GM21515 (cell line): Measurements from ENCODE around the gene IL34.

Source experiments
- ATAC-seq: cut with Tn5 transposase; IDR thresholded peaks from one replicate; pipeline ENCODE4 v1.9.1; 2021; ENCODE audit not compliant: unreplicated experiment

The IL34 gene

DNA sequence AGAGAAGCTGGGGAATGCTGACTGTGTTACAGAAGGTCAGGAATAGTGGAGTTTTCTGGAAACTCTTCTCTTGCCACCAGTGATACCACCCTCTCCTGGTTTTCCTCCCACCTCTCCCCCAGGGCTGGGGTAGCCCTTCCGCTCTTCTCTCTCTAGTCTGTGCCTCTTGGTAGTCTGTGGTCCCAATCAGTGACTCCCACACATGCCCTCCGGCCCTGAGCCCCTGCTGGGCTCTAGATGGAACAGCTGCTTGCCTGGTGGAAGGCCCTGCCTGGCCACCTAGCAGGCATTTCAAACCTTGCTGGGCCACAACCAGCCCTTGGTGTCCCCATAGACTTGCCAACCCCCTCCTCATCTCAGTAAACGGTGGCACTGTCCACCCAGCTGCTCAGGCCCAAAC lies 54.7 kb downstream of the IL34 start:
- no peak for ATAC-seq

DNA sequence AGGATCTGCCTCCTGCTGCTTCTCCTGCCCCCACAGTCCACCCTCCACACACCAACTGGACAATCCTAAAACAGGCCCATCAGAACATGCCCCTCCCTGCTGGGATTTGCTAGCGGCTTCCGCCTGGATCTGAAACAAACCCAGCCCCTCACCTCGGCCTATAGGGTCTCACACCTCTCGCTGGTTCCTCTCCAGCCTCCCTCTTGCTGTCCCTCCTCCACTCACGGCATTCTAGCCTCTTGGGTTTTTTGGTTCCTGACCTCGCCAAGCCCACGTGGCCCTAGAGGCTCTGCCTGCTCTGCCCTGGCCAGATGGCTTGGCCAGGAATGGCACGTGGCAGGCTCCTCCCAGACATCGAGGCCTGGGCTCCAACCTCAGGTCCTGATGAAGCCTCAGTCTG lies 55.2 kb downstream of the IL34 start:
- ATAC-seq = no peak

DNA sequence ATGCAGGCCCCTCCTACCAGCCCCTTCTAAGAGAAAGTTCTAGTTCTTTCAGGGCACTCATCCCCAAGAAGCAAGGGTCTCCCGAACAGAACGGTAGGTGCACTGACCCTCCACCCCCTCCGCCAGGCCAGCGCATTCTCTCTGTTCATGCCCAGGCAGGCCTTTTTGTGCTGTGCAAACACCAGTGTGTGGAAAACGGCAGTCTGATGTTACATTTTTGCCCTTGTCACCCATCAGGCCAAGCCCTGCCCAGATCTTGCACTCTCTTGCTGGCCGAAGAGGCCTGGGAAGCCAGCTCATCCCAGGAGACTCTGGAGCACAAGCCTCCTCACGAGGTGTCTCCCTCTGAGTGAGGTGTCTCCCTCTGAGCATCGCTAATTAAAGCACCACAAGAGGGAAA lies 55.6 kb downstream of the IL34 start:
- no peak for ATAC-seq

DNA sequence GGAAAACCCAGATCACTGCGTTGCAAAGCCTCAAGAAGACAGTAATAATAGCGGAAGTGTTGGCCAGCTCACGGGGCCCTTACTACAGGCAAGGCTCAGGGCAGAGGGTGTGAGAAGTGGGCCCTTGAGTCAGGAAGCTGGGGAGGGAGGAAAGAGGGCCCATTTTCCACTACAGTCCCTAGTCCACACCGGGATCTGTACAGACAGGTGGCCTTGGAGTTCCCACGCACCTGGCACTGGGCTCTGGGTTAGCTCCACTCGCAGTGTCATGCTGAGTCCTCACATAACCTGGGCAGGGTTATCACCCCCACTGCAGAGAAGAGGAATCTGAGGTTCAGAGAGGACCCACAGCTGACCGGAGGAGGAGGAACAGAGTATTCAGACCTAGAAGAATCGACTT lies 56.3 kb downstream of the IL34 start:
- ATAC-seq = no peak

DNA sequence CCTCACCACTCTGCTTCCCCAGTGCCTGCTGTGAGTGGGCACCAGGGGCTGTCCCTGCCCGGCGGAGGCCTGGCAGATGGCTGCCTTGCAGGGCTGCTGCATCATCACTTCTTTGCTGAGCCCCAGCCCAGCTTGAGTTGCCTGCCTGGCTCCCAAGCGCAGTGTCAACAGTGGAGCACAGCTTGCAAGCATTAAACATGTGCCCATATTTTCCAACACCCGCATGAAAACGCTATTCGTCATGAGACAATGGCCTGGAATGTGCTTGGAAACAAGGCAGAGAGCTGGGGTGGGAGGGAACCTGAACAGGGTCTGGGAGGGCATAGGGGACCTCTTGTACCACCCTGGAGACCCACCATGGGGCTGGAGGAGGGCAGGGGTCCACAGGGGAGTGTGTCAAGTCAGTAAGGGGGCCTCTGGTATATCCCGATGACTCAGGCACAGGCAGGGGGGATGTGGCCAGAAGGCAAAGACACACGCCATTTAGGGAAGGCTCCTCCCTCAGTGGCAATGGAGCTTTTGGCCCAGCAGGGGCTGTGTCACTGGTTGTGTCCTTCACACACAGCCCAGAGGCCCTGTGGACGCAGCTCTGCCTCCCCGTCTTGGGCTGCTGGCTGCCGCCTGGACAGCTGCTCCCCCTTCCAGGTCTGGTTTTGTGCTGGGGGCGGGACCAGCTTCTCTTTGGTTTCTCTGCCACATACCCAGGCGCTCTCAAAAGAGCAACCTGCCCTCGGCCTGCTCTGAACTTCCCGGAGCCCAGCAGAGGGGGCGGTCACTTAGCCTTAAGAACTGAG lies 56.9 kb downstream of the IL34 start:
- no peak for ATAC-seq

DNA sequence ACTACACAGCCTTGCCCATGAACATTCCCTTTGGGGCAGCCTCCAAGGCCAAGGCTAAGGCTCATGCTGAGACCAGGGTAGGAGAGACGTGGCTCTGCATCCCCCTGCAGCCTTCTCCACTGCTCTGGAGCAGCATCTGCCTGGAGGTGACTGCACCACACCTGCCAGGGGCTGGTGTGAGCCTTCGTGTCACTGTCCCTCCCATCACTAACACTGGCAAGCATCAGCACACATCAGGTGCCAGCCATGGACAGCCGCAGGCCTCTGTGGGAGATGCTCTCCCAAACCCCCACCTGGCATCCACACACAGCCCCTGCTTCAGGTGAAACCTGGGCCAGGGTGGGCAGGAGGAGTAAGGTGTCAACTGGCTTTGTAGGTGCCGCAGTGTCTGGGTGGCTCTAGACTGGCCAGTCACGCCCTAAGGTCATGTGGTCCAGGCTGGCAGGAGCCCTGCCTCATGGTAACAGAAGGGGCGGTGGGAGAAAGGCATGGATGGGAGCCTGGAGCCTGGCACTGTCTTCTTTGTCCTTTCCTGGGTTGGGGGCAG lies 57.5 kb downstream of the IL34 start:
- no peak for ATAC-seq

DNA sequence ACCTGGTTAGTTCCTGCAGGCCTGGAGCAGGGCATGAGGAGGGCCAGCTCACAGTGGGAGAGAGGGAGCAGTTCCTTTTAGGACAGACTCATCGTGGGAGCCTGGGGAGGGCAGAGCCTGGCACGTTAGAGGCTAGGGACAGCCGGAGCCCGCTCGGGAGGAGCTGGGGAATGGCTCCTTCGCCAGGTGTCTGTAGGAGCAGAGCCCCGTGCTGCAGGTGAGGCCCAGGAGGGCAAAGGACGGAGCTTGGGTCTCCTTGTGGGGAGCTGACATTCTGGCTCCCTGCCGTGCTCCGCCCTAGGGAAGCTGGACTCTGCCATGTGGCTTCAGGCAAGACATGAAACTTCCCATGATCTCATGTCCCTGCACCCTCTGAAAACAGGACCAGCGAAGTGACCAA lies 58.2 kb downstream of the IL34 start:
- ATAC-seq = no peak

DNA sequence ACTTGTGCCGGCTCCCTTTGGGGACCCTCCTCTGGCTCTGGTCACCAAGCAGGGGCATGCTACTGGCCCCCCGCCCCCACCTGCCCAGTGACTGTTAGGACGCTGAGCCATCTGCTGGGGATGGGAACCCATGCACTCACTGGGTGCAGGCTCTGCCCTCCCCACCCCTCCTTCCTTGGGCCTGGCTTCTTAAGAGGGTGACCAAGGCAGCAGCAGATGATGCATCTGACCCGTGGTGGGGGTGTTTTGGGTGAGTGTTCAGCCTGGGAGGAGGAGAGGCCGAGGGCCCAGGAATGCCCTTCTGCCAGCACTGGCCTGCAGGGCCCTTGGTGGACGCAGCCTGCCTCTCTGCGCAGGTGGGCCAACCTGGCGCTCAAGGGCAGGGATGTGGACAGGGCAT lies 58.7 kb downstream of the IL34 start:
- ATAC-seq = no peak

DNA sequence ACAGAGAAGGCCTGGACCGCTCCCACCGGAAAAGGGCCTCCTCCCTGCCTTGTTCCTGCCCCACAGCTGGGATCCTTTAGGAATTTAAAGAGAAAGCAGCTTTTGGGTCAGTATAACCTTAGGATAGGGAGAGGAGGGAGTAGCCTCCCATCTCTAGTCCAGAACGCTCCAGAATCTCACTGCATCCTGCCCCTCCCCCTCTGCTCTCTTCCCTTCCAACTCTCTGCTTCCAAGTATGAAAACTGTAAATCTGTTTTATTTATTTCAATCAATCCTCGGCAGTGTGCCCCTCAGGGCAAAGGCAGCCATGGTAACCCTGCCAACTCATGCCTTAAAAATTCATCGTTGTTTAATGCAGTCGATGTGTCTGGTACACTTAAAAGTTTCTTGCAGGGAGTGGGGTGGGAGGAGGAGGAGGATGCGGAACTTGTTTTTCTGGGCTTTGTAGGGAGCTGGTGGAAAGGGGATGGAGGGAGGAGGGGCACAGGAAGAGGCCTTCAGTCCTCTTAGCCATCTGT lies 60.6 kb downstream of the IL34 start:
- ATAC-seq = no peak

DNA sequence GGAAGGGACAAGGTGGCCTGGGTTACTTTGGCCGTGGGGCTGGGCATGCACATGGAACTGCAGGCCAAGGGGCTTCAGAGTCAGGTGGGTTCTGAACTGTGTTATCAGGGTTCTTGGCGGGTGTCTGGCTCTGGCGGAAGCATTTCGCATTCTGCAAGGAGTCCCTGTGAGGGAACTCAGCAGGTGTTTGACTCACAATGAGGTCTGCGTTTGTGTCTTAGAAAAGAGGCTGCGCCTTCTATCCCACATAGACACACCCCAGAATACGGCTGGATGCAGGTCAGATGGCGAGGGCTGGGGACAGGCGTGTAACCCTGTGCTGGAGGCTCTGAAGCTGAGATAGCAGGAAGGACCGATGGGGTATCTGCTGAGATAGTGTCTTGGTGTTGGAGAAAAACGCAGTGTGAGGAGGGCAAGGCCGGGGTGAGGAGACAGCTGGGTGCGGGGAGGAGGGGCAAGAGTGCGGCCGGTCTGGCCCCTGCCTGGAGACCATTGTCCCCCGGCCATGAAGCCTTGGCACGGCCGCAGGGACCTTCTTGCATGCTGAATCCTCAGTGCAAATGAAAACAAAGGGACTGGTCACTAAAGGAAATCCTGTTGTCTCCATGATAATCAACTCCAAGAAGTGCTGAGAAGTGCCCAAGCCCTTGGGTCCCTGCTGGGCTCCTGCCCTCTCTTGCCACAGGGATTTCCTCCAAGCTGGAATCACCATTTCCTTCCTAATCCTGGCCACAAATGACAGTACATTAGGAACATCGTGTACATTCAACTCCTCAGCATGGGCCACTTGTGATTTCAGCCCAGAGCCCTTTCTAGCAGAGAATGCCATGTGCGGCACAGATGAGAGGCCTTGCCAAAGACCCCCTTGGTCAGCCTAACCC lies 62.2 kb downstream of the IL34 start:
- no peak for ATAC-seq

DNA sequence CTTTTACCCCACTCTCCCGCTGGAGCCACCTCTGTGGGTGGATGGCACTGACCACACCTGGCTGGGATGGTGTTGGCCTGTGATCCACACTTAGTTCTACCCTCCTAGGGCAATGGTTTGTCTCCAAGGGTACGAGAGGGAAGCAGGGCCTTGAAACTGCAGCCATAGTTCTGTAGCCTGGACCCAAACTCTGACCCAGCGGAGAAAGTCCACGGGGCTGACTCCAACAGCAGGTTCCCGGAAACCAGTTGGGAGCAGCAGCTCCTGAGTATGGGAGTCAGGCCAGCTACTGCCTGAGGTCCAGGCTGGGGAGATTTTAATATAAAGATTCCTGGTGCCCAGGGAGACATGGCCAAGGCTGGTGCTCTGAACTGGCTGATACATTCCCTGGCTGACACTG lies 63.1 kb downstream of the IL34 start:
- ATAC-seq = no peak

DNA sequence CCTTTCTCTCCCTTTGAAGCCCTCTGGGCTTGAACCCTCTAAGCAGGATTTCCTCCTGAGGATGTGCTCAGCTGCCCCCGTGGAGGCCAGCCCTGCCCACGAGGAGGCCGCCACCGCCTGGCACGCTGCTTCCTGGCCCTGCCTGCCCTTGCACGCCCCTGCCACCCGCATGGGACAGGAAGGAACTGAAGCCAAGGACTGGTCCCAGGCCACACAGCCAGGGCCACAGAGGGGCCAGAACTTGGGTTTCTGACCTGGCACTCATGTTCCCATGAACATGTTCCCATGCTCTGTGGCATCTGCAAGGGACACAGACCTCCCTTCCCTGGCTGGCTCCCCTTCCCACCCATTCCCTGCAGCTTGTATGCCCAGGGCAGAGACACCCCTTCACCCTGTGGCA lies 63.6 kb downstream of the IL34 start:
- ATAC-seq = no peak
